Measurements from ENCODE around the gene SGMS1. TPM values are rescaled to one million over a fixed set of nuclear protein-coding genes. Genes with fewer than 3 reads are reported as not detected.
"Not testable (repeated sequence)": the region's sequence is repeated elsewhere in the genome, so short reads cannot be mapped to it uniquely, and the experiment has no call there.

Gene SGMS1
- total and polyA plus RNA-seq, 2 donors from 2014 or later = 13.6 to 100 TPM

DNA sequence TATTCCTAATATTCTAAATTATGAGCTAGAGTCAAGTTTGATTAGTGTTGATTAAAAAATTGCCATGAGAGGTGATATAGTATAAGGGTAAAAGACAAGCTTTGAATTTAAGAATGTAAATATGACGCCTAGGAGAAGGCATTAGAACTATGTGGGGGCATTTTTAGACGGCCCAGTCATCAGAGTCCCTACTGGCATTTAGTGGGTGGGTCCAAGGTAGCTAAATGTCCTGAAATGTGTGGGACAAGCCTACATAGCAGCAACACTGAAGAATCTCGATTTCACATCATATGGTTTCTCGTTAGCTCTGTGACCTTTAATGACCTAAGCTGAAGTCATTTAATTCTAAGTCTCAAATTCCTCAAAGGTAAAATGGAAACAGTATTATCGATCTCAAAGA is 133.5 kb downstream of the SGMS1 start:
- H3K27me3 ChIP-seq (ENCODE audit: control insufficient read depth, insufficient read depth, low read length) = no peaks in the 10 kb centered on the region
- FAIRE-seq (no peak), DNase-seq (no peak)
- no peaks in the 10 kb centered on the region for H3K4me1 ChIP-seq (ENCODE audit: control insufficient read depth in 2 of 3, insufficient read depth in 2 of 3, low read depth in 1 of 3, low read length in 3 of 3)
- H3K9me3 ChIP-seq (ENCODE audit: control insufficient read depth in 2 of 3, insufficient read depth in 1 of 3, low read length in 3 of 3) = no peaks in the 10 kb centered on the region
- H3K27ac ChIP-seq (ENCODE audit: low read depth in 2 of 2, low read length in 2 of 2) = no peak overlapping the region
- H3K4me3 ChIP-seq (ENCODE audit: low read length in 3 of 3) = no peak overlapping the region
- no peak overlapping the region for H3K9ac ChIP-seq (ENCODE audit: low read length in 3 of 3)
- H3K36me3 ChIP-seq (ENCODE audit: control insufficient read depth in 2 of 3, insufficient read depth in 3 of 3, low read length in 3 of 3) = no peaks in the 10 kb centered on the region
- TF ChIP-seq, protein P1, sequence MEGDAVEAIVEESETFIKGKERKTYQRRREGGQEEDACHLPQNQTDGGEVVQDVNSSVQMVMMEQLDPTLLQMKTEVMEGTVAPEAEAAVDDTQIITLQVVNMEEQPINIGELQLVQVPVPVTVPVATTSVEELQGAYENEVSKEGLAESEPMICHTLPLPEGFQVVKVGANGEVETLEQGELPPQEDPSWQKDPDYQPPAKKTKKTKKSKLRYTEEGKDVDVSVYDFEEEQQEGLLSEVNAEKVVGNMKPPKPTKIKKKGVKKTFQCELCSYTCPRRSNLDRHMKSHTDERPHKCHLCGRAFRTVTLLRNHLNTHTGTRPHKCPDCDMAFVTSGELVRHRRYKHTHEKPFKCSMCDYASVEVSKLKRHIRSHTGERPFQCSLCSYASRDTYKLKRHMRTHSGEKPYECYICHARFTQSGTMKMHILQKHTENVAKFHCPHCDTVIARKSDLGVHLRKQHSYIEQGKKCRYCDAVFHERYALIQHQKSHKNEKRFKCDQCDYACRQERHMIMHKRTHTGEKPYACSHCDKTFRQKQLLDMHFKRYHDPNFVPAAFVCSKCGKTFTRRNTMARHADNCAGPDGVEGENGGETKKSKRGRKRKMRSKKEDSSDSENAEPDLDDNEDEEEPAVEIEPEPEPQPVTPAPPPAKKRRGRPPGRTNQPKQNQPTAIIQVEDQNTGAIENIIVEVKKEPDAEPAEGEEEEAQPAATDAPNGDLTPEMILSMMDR (IDR thresholded peaks at IDR 0.05; ENCODE audit: borderline replicate concordance, extremely low read depth, insufficient read depth) = no peak
- intact Hi-C loops (cut with DNase I) = no loop called here

DNA sequence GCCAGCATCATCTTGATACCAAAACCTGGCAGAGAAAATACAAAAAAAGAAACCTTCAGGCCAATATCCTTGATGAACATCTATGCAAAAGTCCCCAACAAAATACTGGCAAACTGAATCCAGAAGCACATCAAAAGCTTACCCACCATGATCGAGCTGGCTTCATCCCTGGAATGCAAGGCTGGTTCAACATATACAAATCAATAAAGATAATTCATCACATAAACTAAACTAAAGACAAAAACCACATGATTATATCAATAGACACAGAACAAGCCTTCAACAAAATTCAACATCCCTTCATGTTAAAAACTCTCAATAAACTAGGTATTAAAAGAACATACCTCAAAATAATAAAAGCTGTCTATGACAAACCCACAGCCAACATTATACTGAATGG is 139.2 kb downstream of the SGMS1 start:
- FAIRE-seq = not testable (repeated sequence)

DNA sequence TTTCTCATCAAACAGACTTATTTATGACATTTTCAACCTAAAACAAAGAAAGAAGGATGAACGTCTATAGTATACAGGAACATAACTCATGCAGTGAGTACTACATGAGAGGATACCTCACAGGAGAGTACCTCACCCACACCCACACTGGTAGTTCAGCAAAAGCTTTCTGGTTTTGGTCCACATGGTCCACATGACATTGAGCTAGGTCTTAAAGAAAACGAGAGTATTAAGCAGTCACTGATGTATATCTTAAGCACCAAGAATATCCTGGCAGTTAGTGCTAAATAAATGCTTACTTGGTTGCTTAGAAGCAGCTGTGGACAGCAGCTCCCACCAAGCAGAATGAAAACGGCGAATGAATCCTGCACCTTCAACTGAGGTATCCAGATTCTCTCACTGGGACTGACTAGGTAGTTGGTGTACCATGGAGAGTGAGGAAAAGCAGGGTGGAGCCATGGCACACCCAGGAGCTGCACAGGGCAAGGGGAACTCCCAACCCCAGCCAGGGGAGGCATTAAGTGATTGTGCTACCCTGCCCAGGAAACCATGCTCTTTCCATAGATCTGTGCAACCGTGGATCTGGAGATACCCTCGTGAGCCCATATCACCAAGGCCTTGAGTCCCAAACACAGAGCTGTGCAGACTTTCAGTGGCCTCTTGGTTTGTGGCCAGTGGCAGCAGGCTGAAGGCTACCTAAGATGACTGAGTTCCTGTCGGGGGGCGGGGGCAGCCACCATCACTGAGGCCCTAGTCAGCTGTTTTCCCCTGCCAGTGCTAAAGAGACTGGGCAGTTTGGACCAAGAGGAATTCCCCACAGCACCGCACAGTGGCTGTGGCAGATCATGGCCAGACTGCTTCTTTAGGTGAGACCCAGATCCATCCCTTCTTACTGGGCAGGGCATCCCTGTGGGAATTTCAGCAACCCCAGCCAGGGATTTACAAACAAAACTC is 143.4 kb downstream of the SGMS1 start:
- no peak for FAIRE-seq
- intact Hi-C loops (cut with DNase I) = no loop called here
- Histone ChIP-seq H3K4me1 (ENCODE audit: control insufficient read depth in 2 of 3, insufficient read depth in 2 of 3, low read depth in 1 of 3, low read length in 3 of 3) (no peaks in the 10 kb centered on the region), H3K27ac (ENCODE audit: low read depth in 2 of 2, low read length in 2 of 2) (no peak overlapping the region), H3K36me3 (ENCODE audit: control insufficient read depth in 2 of 3, insufficient read depth in 3 of 3, low read length in 3 of 3) (no peaks in the 10 kb centered on the region), H3K4me3 (ENCODE audit: low read length in 3 of 3) (no peak overlapping the region), H3K27me3 (ENCODE audit: control insufficient read depth, insufficient read depth, low read length) (no peaks in the 10 kb centered on the region), H3K9me3 (ENCODE audit: control insufficient read depth in 2 of 3, insufficient read depth in 1 of 3, low read length in 3 of 3) (peaks cover 0 to 13% (median 0%) of the 10 kb centered on the region in 3 donors), H3K9ac (ENCODE audit: low read length in 3 of 3) (no peak overlapping the region)
- TF ChIP-seq, protein P1 (IDR thresholded peaks at IDR 0.05; ENCODE audit: borderline replicate concordance, extremely low read depth, insufficient read depth) = no peak
- no peak for DNase-seq

More for the DNA sequence above, 139.2 kb downstream of the SGMS1 start:
- DNase-seq; H3K9ac ChIP-seq (ENCODE audit: low read length in 3 of 3); intact Hi-C loops (cut with DNase I); H3K27me3 ChIP-seq (ENCODE audit: control insufficient read depth, insufficient read depth, low read length); H3K36me3 ChIP-seq (ENCODE audit: control insufficient read depth in 2 of 3, insufficient read depth in 3 of 3, low read length in 3 of 3); H3K4me1 ChIP-seq (ENCODE audit: control insufficient read depth in 2 of 3, insufficient read depth in 2 of 3, low read depth in 1 of 3, low read length in 3 of 3); H3K4me3 ChIP-seq (ENCODE audit: low read length in 3 of 3); H3K27ac ChIP-seq (ENCODE audit: low read depth in 2 of 2, low read length in 2 of 2): not testable (repeated sequence)
- peaks cover 0 to 13% (median 0%) of the 10 kb centered on the region in 3 donors for H3K9me3 ChIP-seq (ENCODE audit: control insufficient read depth in 2 of 3, insufficient read depth in 1 of 3, low read length in 3 of 3)
